CD4-positive, alpha-beta memory T cell (primary cell): ENCODE measurements around the gene GNG7. TPM values are rescaled to one million over a fixed set of nuclear protein-coding genes. Genes with fewer than 3 reads are reported as not detected.
"Not testable (repeated sequence)": the region's sequence is repeated elsewhere in the genome, so short reads cannot be mapped to it uniquely, and the experiment has no call there.

Experiments used
- CTCF ChIA-PET: fragments of 350-600 bp; sonication (Branson Sonifier 250); formaldehyde crosslinking; loops from one replicate; lab custom pipeline; 2021; ENCODE audit warnings: inconsistent platforms; ENCODE audit not compliant: partially characterized antibody; lab: Charles Lee
- POLR2A ChIA-PET: fragments of 350-600 bp; sonication (Branson Sonifier 250); formaldehyde crosslinking; loops from one replicate; lab custom pipeline; 2021; ENCODE audit not compliant: partially characterized antibody; lab: Charles Lee
- DNase-seq, 5 donors: peaks; one replicate each; pipeline versions ENCODE4 v3.0.0 to v3.0.0-alpha.2; 2020 to 2022; ENCODE audit warnings: mixed read lengths in 1 of 5
- H3K27ac ChIP-seq: one replicate; pipeline ENCODE4 v1.7.0; 2013; ENCODE audit warnings: low read depth, low read length
- H3K27me3 ChIP-seq: 2 replicates; pipeline ENCODE4 v1.7.0; 2013; ENCODE audit warnings: mild to moderate bottlenecking, low read length, moderate library complexity; ENCODE audit not compliant: insufficient read depth
- H3K36me3 ChIP-seq: 2 replicates; pipeline ENCODE4 v1.7.0; 2013; ENCODE audit warnings: mild to moderate bottlenecking, low read length, moderate library complexity; ENCODE audit not compliant: insufficient read depth
- H3K4me1 ChIP-seq: 2 replicates; pipeline ENCODE4 v1.7.0; 2013; ENCODE audit warnings: mild to moderate bottlenecking, low read length, moderate library complexity; ENCODE audit not compliant: insufficient read depth
- H3K4me3 ChIP-seq, 2 donors: one replicate each; pipeline ENCODE4 v1.7.0; 2013; ENCODE audit warnings: low read length in 2 of 2, mild to moderate bottlenecking in 1 of 2
- H3K9me3 ChIP-seq, 2 donors: one replicate each; pipeline ENCODE4 v1.7.0; 2013; ENCODE audit warnings: low read length in 2 of 2, control low read depth in 1 of 2; ENCODE audit not compliant: control insufficient read depth in 1 of 2
- H3K27ac Mint-ChIP-seq, 7 donors: one replicate each; pipeline ENCODE4 v1.8.0; 2020 to 2021; ENCODE audit warnings: mixed read lengths in 7 of 7, mild to moderate bottlenecking in 6 of 7, inconsistent platforms in 3 of 7, moderate library complexity in 3 of 7
- H3K27me3 Mint-ChIP-seq, 2 donors: one replicate each; pipeline ENCODE4 v1.8.0; 2020 to 2021; ENCODE audit warnings: mixed read lengths in 2 of 2
- H3K36me3 Mint-ChIP-seq, 2 donors: one replicate each; pipeline ENCODE4 v1.8.0; 2020 to 2021; ENCODE audit warnings: mixed read lengths in 2 of 2, inconsistent platforms in 1 of 2, mild to moderate bottlenecking in 1 of 2
- H3K4me1 Mint-ChIP-seq, 4 donors: one replicate each; pipeline ENCODE4 v1.8.0; 2020 to 2021; ENCODE audit warnings: mixed read lengths in 4 of 4, mild to moderate bottlenecking in 1 of 4
- H3K4me3 Mint-ChIP-seq, 8 donors: one replicate each; pipeline ENCODE4 v1.8.0; 2020 to 2021; ENCODE audit warnings: mixed read lengths in 8 of 8, mild to moderate bottlenecking in 7 of 8, moderate library complexity in 6 of 8, inconsistent platforms in 3 of 8
- H3K9me3 Mint-ChIP-seq, 8 donors: one replicate each; pipeline ENCODE4 v1.8.0; 2020 to 2021; ENCODE audit warnings: mixed read lengths in 8 of 8, mild to moderate bottlenecking in 5 of 8, inconsistent platforms in 3 of 8, moderate library complexity in 1 of 8
- intact Hi-C: fragments of 100-400 bp; cut with micrococcal nuclease; formaldehyde crosslinking; loops from one replicate; pipeline ENCODE4 v1.15.1; 2023
- polyA plus RNA-seq, 2 donors: library from polyadenylated mRNA; unstranded; fragments of 300-500 nt; fragmentation: Illumina TruSeq; gene quantifications; one replicate each; pipeline ENCODE4 v1.2.3, GENCODE V29; 2021
- total RNA-seq, 2 experiments: library from RNA; stranded (reverse); gene quantifications; one replicate each; pipeline ENCODE4 v1.2.3, GENCODE V29; 2021

GNG7 gene
- total and polyA plus RNA-seq, 4 experiments from 2014 or later: 1.9 to 4.2 (median 3.2) TPM

- H3K4me1 ChIP-seq: no peaks in the 10 kb centered on the region
- no peak overlapping the region for H3K4me3 ChIP-seq
- H3K4me1 Mint-ChIP-seq: peaks cover 0 to 11% (median 6%) of the 10 kb centered on the region in 4 donors
- CTCF ChIA-PET: no interaction called here
- H3K27ac ChIP-seq: no peak overlapping the region
- intact Hi-C loops: no loop called here
- H3K36me3 ChIP-seq: no peaks in the 10 kb centered on the region
- H3K27ac Mint-ChIP-seq: no peak overlapping the region
- H3K36me3 Mint-ChIP-seq: peaks cover 0 to 5% of the 10 kb centered on the region in 2 donors
- peaks cover 2% of the 10 kb centered on the region for H3K27me3 ChIP-seq
- POLR2A ChIA-PET: interaction anchor here (1.0 kb wide), 1 partner anchor 15 kb away, joined by 3 read pairs; the partner anchor contains the start of gene GNG7
- H3K9me3 ChIP-seq: no peaks in the 10 kb centered on the region
- no peak for DNase-seq
- H3K4me3 Mint-ChIP-seq: no peak overlapping the region
- peaks cover 0 to 11% (median 6%) of the 10 kb centered on the region in 8 donors for H3K9me3 Mint-ChIP-seq
- H3K27me3 Mint-ChIP-seq: peaks cover 10 to 17% of the 10 kb centered on the region in 2 donors
These were observed 14.5 kb upstream of the GNG7 start for GRCh38 chr19:2716722-2717637.

GRCh38 chr19:2716275-2716650 is 13.8 kb upstream of the GNG7 start:
- H3K9me3 ChIP-seq: no peaks in the 10 kb centered on the region
- no peak overlapping the region for H3K27ac ChIP-seq
- H3K9me3 Mint-ChIP-seq: peaks cover 0 to 11% (median 6%) of the 10 kb centered on the region in 8 donors
- H3K36me3 ChIP-seq: no peaks in the 10 kb centered on the region
- peaks cover 8 to 16% of the 10 kb centered on the region in 2 donors for H3K27me3 Mint-ChIP-seq
- H3K4me3 Mint-ChIP-seq: no peak overlapping the region
- H3K36me3 Mint-ChIP-seq: peaks cover 0 to 5% of the 10 kb centered on the region in 2 donors
- ChIA-PET CTCF (no interaction called here), POLR2A (no interaction called here)
- intact Hi-C loops: no loop called here
- peaks cover 0 to 11% (median 5%) of the 10 kb centered on the region in 4 donors for H3K4me1 Mint-ChIP-seq
- no peak overlapping the region for H3K4me3 ChIP-seq
- H3K27ac Mint-ChIP-seq: no peak overlapping the region
- no peak for DNase-seq
- no peaks in the 10 kb centered on the region for H3K27me3 ChIP-seq
- H3K4me1 ChIP-seq: no peaks in the 10 kb centered on the region

- Histone ChIP-seq H3K27ac (no peak overlapping the region), H3K27me3 (no peaks in the 10 kb centered on the region), H3K36me3 (no peaks in the 10 kb centered on the region), H3K4me1 (no peaks in the 10 kb centered on the region), H3K9me3 (no peaks in the 10 kb centered on the region), H3K4me3 (no peak overlapping the region)
- H3K27ac Mint-ChIP-seq: no peak overlapping the region
- H3K9me3 Mint-ChIP-seq: peaks cover 0 to 11% (median 6%) of the 10 kb centered on the region in 8 donors
- H3K27me3 Mint-ChIP-seq: peaks cover 8 to 16% of the 10 kb centered on the region in 2 donors
- ChIA-PET POLR2A (no interaction called here), CTCF (no interaction called here)
- intact Hi-C loops: no loop called here
- H3K36me3 Mint-ChIP-seq: peaks cover 0 to 5% of the 10 kb centered on the region in 2 donors
- H3K4me3 Mint-ChIP-seq: no peak overlapping the region
- peaks cover 0 to 11% (median 5%) of the 10 kb centered on the region in 4 donors for H3K4me1 Mint-ChIP-seq
- no peak for DNase-seq
These were observed 13.2 kb upstream of the GNG7 start for GRCh38 chr19:2715470-2716274.

- Mint-ChIP-seq H3K36me3 (peaks cover 0 to 5% of the 10 kb centered on the region in 2 donors), H3K4me3 (no peak overlapping the region)
- POLR2A ChIA-PET: no interaction called here
These were observed 12.2 kb upstream of the GNG7 start for GRCh38 chr19:2714531-2715269.

GRCh38 chr19:2714102-2714501 is 11.6 kb upstream of the GNG7 start:
- POLR2A ChIA-PET, H3K4me1 ChIP-seq, H3K27me3 Mint-ChIP-seq, H3K9me3 ChIP-seq, DNase-seq, H3K4me3 Mint-ChIP-seq, H3K27ac Mint-ChIP-seq, H3K4me1 Mint-ChIP-seq, H3K36me3 ChIP-seq, H3K36me3 Mint-ChIP-seq, H3K4me3 ChIP-seq, CTCF ChIA-PET, H3K27me3 ChIP-seq, H3K27ac ChIP-seq, intact Hi-C loops: not testable (repeated sequence)
- H3K9me3 Mint-ChIP-seq: peaks cover 0 to 11% (median 6%) of the 10 kb centered on the region in 8 donors

More at GRCh38 chr19:2714531-2715269, 12.2 kb upstream of the GNG7 start:
- DNase-seq: no peak
- CTCF ChIA-PET: no interaction called here
- intact Hi-C loops: no loop called here
- H3K27ac Mint-ChIP-seq: peak overlapping the region in 1 of 7 donors; percentile 23
- H3K4me1 Mint-ChIP-seq: peaks cover 0 to 8% (median 2%) of the 10 kb centered on the region in 4 donors
- Histone ChIP-seq H3K9me3 (no peaks in the 10 kb centered on the region), H3K27ac (no peak overlapping the region), H3K4me1 (no peaks in the 10 kb centered on the region), H3K4me3 (no peak overlapping the region), H3K36me3 (no peaks in the 10 kb centered on the region), H3K27me3 (no peaks in the 10 kb centered on the region)
- peaks cover 0 to 11% (median 6%) of the 10 kb centered on the region in 8 donors for H3K9me3 Mint-ChIP-seq
- H3K27me3 Mint-ChIP-seq: peaks cover 9 to 12% of the 10 kb centered on the region in 2 donors

- H3K27me3 ChIP-seq, H3K9me3 ChIP-seq, H3K36me3 Mint-ChIP-seq, H3K27ac Mint-ChIP-seq, H3K4me3 ChIP-seq, H3K4me1 Mint-ChIP-seq, DNase-seq, H3K27ac ChIP-seq, H3K27me3 Mint-ChIP-seq, H3K4me3 Mint-ChIP-seq, POLR2A ChIA-PET, H3K4me1 ChIP-seq, H3K36me3 ChIP-seq, intact Hi-C loops, CTCF ChIA-PET: not testable (repeated sequence)
- H3K9me3 Mint-ChIP-seq: peaks cover 0 to 11% (median 6%) of the 10 kb centered on the region in 8 donors
These were observed 10.7 kb upstream of the GNG7 start for GRCh38 chr19:2713170-2713569.
